ENCODE data around the gene FHOD3.

FHOD3 gene

DNA sequence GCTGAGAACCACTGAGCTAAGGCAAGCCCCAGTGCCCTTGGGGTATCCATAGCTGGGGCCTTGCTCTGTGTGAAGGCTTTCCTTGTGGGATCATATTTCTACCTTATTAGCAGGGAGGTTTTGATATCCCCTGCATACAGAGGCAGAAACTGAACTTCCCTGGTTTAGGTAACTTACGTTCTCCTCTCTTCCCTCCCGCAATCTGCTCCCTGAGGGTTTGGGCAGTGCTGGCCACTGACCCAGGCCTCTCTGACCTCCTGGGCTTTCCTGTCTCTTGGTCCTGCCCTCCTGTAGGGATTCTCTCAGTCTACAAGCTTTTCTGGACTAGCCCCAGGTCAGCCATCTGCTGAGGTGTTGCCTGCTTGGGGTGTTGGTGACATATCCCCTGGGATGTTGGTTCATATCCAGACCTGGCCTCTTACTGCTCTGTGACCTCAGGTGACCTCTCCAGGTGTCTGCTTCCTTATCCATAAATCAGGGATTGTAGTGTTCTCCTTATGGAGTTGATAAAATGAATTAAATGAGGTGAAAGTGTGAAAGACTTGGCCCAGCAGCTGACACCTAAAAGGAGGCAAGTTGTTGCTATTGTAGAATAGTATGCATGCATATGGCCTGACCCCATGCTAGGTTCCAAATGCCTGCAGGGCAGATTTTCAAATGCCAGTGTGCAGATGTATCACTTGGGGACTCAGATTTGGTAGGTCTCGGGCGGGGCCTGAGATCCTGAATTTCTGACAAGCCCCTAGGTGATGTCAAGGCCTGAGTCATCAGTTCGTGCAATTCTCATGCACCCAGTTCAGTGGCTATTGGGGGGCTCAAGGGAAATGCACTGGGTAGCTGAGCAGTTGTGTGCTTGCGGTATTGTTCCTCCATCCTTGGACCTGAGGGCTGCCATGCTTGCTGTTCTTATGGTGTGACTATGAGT is 106.6 kb downstream of the FHOD3 start:
- no peak for DNase-seq (ENCODE audit: low read depth in 2 of 3, low spot score in 2 of 3)

DNA sequence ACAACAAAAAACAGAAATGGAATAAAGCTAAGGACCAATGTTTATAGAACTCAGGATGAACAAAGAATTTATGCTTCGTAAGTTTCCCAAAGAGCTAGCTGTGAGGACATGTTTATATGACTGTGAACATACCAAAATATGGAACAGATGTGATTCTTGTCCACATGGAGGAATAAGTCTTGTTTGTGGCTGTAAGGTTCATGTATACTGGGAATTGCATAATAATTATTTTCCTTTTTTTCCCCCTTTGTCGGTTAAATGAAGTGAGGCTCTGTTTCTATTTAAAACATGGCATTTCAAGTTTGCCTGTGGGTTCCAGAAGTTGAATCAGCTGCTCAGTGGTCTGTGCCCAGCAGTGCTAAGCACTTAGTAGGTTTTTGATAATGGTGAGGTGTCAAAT is 108.1 kb downstream of the FHOD3 start:
- DNase-seq (ENCODE audit: low read depth in 2 of 3, low spot score in 2 of 3): no peak

DNA sequence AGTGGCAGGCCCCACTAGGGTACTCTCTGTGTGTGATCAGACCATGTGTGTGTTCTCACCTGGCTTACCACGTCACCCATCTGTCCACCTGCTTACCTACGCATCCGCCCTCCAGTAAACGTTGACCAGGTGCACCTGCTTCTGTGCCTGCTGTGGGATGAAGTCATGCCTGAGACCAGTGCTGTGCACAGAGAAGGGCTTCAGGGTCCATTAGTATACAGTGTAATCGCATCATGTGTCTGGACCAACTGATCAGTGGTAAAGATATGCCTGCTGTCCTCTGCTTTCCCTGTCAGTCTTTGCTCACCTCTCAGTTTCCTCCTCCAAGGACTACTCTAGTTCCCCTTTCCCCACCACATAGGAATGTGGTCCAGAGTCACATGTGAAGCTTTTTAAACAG is 109.3 kb downstream of the FHOD3 start:
- DNase-seq (ENCODE audit: low read depth in 2 of 3, low spot score in 2 of 3): no peak

DNA sequence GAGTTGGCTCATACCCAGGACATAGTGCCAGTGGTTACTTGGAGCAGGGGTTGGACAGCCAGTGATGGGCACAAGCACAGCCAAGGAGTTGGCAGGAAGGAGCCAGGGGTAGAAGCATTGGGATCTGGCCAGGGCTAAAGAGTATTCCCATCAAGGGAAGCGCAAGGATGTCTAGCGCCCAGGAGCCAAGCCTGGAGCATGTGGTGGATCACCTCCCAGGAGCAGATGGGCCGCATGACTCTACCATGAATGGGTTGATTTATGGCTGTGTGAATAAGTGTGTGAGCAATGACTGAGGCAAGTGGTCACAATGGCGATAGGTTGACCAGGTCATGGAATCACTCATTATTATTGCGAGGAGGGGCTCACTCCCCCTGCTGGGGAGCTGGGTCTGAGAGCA is 111.1 kb downstream of the FHOD3 start:
- no peak for DNase-seq (ENCODE audit: low read depth in 2 of 3, low spot score in 2 of 3)

DNA sequence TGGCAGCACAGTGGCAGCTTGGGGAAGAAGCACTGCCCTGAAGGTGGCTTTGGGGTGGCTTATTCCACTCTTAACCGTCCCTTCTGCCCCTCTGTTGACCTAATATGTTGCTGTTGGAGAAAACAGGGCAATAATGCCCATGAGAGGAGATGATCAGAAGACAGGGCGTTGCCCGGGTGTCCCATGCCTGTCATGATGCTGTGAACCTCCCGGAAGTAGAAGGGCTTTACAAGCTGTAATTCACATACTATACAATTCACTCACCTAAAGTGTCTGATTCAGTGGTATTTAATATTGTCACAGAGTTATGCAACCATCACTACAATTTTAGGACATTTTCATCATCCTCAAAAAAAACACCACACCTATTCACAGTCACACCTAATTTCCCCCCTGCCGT is 112.3 kb downstream of the FHOD3 start:
- DNase-seq (ENCODE audit: low read depth in 2 of 3, low spot score in 2 of 3): no peak

DNA sequence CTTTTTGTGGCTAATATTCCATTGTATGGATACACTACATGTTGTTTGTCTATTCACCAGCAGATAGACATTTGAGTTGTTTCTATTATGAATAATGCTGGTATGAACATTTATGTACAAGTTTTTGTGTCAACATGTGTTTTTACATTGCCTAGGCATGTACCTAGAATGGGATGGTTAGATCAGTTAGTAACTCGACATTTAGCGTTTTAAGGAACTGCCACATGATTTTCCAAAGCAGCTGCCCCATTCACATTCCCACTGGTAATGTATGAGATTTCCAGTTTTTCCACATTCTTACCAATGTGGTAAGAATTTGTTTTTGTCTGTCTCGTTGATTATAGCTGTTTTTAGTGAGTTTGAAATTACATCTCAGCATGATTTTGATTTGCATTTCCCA is 112.8 kb downstream of the FHOD3 start:
- DNase-seq (ENCODE audit: low read depth in 2 of 3, low spot score in 2 of 3): no peak

DNA sequence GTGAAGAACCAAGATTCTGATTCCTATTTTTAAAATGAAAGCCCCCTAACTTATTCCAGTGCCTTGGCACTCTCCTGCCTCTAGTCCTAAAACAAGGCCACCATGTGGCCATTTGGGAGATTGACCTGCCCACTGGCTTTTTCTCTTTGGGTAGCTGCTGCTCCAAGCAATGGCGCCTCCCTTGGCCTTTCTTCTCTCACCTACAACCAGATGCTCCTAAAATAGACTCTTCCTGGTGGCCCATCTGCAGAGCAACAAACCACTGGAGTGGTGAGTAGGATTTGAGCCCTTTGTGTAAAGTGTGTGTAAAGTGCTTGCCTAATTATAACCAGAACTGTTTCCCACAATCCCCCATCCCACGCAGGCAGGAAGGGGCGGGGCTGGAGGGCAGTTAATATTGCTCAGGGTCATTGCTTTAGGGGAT is 114.2 kb downstream of the FHOD3 start:
- DNase-seq (ENCODE audit: low read depth in 2 of 3, low spot score in 2 of 3): no peak

DNA sequence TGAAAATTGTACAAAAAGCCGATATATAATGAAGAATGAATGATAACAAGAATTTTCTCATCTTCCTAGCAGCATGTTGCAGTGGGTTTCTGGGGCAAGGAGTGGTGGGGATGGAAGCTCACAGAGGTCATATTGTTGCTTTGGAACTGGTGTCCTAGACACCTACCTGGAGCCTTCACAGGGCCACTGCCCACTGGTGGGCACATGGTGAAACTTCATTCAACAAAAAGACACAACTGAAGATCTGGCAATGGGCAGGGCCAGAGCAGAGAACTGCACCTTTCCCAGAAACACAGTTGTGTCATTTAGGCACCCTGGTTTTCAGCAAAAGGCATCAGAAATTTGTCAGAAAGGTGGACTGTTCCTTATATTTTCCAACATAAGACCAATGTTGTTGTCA is 115.3 kb downstream of the FHOD3 start:
- no peak for DNase-seq (ENCODE audit: low read depth in 2 of 3, low spot score in 2 of 3)

DNA sequence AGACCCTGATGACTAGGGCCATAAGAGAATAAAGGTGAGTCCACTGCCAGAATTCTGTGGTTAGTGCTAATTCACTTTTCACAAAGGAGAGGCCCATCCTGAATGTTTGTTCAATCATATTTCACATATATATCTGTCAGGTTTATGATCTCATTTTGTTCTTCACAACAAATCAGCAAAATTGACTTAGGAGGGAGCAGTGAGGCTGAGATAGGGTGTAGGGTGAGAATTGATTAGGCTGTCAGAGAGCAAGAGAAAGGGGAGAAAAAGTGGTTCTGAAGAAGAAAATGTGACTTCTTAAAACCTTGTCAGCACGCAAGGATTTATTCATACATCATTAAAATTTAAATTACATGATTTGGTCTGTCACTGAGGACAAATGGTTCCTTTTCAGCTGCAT is 117.7 kb downstream of the FHOD3 start:
- no peak for DNase-seq (ENCODE audit: low read depth in 2 of 3, low spot score in 2 of 3)

DNA sequence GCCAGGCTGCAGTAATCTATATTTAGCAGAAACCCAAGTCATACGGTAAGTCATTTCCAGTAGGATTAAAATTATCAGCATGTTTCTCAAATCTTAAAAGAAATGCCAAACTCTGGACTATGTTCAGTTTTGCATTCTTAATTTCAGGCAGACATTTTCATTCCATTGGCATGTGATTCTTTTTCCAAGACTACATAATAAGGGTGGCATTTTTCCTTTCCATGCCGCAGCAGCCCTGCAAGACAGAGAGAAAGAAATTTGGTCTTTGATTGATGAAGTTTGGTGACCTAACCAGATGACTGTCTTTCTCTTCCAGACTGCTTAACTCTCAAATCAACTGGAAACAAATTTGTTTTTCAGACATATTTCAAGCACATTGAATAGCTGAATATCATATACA is 118.1 kb downstream of the FHOD3 start:
- no peak for DNase-seq (ENCODE audit: low read depth in 2 of 3, low spot score in 2 of 3)

DNA sequence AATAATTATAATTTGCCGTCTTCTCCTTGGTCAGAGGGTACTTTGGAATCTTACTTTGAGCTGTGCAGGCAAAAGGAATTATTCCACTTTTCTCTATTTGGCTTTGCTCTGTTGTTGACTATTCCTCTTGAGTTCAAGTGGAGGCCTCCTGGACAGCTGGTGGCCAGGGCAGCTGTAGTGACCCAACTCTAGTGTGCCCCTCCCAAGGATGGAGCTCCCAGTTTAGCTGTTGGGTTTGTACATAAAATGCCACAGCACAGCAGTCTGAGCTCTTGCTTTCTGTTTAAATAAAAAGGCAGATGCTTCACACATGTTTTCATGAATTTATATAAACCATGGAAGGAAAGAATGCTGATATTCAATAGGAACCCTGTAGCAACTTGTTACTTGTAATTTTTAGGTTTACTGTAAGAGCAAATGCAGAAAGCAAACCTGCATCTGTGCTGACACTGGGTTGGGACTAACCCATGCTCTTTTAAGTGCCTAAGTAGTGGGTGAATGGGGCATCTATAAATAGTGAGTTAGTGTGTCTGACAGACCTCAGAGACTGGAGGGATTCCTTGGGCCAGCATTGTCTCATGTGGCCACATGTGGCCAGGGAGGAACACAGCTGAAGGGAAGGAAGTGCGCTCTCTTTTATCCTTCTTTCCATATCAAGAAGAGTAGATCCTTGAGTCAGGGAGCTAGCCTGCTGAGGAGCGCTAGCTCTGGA is 121.8 kb downstream of the FHOD3 start:
- DNase-seq (ENCODE audit: low read depth in 2 of 3, low spot score in 2 of 3): no peak

DNA sequence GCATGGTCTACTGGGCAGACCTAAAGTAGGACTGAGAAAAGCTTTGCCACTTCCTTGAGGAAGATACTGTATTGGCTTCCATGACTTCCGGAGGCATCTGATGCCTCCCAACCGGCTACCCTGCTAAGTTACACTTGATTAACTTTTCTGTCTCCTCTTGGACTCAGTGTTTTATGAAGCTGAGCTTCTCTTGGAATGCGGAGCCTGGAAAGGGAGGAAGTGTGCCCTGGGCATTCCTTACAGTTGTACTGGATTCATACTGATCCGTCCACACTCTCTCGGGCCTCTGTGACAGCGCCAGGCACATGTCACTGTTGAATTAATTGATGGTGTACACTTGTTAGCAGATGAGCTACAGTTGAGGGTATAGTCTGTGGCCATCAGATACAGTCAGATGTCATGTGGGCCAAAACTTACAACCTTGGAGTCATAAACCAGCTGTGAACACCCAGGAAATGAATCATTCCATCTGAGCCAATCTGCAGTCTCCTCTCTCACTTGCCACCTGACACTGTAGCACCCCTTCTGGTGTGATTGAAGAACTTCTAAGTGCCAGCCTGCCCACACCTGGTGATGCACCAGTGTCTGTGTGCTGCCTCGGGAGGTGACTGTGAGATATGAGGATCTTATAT is 122.5 kb downstream of the FHOD3 start:
- no peak for DNase-seq (ENCODE audit: low read depth in 2 of 3, low spot score in 2 of 3)

DNA sequence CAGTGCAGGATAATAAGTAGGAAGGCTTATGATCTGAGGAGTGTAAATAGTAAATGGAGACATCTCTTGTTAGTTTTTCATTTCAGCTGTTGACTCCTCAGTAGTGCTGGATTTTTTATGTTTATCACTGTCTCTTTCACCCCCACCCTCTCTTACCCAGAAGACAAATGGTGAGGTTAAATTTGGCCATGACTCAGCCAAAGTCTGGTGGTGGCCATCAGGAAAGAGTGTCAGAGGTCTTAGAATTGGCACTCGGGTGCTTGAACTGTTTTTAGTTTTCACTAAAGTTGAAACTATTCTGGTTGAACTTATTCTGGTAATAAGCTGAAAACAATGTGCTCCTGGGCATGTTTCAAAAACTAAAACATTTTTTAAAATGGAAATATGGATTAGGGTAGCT is 123.3 kb downstream of the FHOD3 start:
- DNase-seq (ENCODE audit: low read depth in 2 of 3, low spot score in 2 of 3): no peak

DNA sequence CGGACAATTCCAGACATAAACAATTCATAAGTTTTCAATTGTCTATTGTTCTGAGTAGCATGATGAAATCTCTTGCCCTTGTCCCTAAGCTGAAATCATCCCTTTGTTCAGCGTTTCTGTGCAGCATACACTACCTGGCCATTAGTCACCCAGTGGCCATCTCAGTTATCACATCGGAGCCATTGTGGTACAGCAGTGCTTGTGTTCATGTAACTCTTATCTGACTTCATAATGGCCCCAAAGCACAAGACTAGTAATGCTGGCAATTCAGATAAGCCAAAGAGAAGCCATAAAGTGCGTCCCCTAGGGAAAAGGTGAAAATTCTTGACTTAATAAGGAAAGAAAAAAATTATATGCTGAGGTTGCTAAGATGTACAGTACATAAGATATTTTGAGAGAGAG is 127.2 kb downstream of the FHOD3 start:
- DNase-seq (ENCODE audit: low read depth in 2 of 3, low spot score in 2 of 3): no peak

DNA sequence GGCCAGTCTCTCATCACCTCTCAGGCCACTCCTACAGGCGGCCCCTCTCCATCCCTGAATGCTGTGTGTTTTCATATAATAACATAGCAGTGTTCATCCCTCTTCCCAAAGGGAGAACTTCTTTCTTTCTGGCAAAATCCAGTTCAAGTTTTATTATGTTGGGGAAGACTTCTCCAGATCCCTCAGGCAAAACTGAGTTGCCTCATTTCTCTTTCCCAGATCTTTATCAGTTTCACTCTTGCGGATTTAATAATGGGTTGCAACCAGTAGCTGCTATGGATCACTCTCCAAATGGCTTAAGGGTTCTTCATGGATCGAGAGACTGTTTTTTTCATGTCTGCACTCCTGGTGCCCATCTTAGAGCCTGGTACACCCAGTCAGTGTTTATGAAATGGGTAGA is 129.9 kb downstream of the FHOD3 start:
- DNase-seq (ENCODE audit: low read depth in 2 of 3, low spot score in 2 of 3): no peak

DNA sequence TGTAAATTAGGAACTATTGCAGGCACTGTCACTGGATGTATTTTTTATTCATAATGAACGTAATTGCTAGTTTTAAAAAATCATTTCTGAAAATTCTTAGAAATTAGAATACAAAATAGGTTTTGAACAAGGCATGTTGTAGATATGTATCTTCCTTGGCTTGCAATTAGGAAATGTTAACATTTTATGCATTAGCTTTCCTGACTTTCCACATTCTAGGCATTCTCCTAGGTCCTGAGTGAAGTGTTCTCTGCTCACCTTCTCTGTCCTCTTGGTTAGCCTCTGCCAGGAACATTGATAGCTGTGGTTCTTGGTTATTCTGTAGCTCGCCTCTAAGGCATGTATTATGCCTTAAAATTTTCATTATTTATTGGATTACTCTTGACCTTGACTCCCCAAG is 130.3 kb downstream of the FHOD3 start:
- DNase-seq (ENCODE audit: low read depth in 2 of 3, low spot score in 2 of 3): no peak

DNA sequence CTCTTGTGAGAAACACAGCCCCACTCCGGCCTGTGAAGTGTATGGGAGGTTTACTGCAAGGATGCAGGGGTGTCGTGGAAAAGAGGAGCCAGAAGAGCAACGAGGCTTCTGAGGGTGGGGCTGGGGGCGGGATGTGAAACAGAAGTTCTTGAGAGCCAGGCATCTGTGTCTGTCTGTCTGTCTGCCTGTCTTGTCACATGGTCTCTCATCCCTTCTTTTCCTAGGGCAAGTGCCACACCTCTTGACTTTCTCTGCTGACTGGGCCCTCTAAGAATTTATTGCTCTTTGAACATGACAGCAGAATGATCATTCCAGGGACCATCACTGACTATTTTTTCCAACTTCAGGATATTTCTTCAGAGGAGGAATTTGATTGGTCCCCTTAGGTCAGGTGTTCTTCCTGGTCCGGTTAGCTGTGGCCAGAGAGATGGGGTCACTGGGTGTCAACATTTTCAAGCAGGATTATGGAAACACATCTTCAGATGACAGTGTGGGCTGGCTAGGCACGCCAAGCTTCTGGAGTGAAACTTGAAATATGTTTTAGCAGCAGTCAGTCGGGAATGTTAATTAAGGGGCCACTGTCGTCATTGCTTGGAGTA is 131.0 kb downstream of the FHOD3 start:
- DNase-seq (ENCODE audit: low read depth in 2 of 3, low spot score in 2 of 3): no peak

DNA sequence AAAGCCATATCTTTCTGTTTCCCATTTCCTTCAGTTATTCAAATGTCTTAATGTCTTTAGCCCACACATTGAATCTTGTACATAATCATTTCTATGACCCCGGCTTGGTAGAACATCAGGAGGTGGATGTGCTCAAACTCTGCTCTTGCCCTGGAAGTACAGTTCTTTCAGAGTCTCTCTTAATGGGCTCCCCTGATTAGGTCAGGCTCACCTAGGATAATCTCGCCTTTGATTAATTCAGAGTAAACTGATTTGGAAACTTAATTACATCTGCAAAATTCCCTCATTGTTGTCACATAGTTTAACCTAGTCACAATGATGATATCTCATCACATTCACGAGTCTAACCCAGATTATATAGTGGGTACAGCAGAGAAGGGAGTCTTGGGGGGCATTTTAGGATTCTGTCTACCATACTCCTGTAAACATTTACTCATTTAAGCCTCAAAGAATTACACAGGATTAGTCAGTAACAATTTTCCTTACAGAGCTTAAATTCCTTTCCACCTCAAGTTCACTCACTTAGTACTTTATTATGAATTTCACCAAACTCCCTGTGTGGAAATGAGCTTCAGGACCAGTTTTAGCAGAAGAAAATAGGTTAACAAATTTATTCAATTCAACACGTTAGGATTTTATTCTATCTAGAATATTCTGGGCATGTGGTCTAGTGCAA is 135.5 kb downstream of the FHOD3 start:
- DNase-seq (ENCODE audit: low read depth in 2 of 3, low spot score in 2 of 3): no peak

DNA sequence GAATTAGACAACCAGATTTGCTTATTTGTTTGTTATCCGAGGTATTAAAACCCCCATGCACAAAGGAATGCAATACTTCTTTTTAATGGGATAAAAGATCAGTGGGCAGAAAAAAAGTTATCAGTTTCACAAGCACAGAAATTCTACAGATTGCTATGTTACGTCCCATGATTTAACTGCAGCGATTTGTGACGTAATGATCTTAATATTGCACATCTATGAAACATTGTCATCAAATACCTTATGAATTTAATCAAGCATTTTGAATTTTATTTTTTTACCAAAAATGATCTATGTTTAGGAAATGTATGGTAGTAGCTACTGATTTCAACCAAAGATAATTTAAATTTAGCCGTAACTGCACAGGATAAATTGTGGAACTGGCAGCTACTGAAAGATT is 138.9 kb downstream of the FHOD3 start:
- DNase-seq (ENCODE audit: low read depth in 2 of 3, low spot score in 2 of 3): no peak

DNA sequence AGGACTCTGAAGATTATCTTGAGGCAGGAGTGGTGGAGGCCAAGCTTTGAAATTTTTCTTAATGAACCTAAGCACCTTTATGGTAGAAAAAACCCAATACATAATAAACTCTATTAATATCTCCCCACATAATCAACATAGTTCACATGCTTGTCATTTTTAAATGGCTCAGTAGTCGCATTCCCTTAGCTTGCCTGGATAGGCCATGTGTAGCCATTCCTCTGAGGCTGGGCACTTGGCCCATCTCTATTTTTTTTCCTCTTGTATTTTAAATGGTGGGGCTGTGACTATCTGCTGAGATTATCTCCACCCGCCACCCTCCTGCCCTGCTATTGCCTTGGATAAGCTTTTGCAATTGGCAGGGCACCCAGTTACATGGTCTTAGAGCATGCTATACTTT is 143.1 kb downstream of the FHOD3 start:
- DNase-seq (ENCODE audit: low read depth in 2 of 3, low spot score in 2 of 3): no peak
